NCI-H2107 treated with DMSO at 0.1 percent for 48 hours (cell line): ENCODE data around the gene ZKSCAN5.
"Not testable (repeated sequence)": the region's sequence is repeated elsewhere in the genome, so short reads cannot be mapped to it uniquely, and the experiment has no call there.

ENCODE experiments used
- DNase-seq: peaks from one replicate; lab custom pipeline; 2025; ENCODE audit not compliant: unreplicated experiment; lab: John Stamatoyannopoulos, UW

Gene ZKSCAN5

DNA sequence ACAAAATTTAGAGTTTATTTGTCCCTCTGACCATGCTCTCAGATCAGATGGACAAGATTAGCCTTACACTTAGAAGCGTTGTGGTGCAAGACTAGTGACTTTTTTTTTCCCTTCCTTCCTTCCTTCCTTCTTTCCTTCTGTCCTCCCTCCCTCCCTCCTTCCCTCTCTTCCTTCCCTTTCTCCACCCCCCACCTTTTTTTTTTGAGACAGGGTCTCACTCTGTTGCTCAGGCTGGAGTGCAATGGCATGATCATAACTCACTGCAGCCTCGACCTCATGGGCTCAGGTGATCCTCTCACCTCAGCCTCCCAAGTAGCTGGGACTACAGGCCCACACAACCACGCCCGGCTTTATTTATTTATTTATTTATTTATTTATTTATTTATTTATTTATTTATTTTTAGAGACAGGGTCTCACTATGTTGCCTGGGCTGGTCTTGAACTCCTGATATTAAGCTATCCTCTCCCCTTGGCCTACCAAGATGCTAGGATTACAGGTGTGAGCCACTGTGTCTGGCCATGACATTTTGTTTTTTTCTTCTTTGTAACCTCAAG, 76.4 kb downstream of the ZKSCAN5 start:
- not testable (repeated sequence) for DNase-seq
